H1 (cell line): ENCODE results near the gene TSPEAR. TPM values are rescaled to one million over a fixed set of nuclear protein-coding genes. Genes with fewer than 3 reads are reported as not detected.
A peak's percentile ranks its signal among the peaks of the same experiment; 100 is the strongest.

Source experiments
- CTCF ChIA-PET: fragments of 300-600 bp; sonication (Branson Sonifier 250); formaldehyde crosslinking; loops from one replicate; lab custom pipeline; 2021; ENCODE audit not compliant: partially characterized antibody; lab: Charles Lee
- POLR2A ChIA-PET: fragments of 300-600 bp; sonication (Branson Sonifier 250); formaldehyde crosslinking; loops from one replicate; lab custom pipeline; 2021; ENCODE audit warnings: inconsistent platforms; ENCODE audit not compliant: partially characterized antibody; lab: Charles Lee
- DNase-seq, 2 experiments: peaks; one replicate each; pipeline versions ENCODE4 v3.0.0 to v3.0.0-alpha.2; 2010 to 2022; ENCODE audit warnings: low spot score in 2 of 2, low read depth in 1 of 2, mixed read lengths in 1 of 2
- FAIRE-seq: peaks from 2 replicates; lab custom pipeline; 2011; peaks lifted over from hg19 to GRCh38; lab: Jason Lieb, UNC
- H2AFZ ChIP-seq: 2 replicates; pipeline ENCODE4 v1.8.1; 2012; ENCODE audit warnings: low read length, inconsistent platforms
- H2AK5ac ChIP-seq: 2 replicates; pipeline ENCODE4 v1.6.1; 2013; ENCODE audit warnings: low read depth, low read length
- H2BK120ac ChIP-seq: replicated peaks from 2 replicates; pipeline ENCODE3; 2013; ENCODE audit warnings: low read depth, low read length, inconsistent platforms
- H2BK12ac ChIP-seq: 2 replicates; pipeline ENCODE4 v1.6.1; 2013; ENCODE audit warnings: low read depth, low read length
- H2BK15ac ChIP-seq: 2 replicates; pipeline ENCODE4 v1.6.1; 2013; ENCODE audit warnings: low read length
- H2BK20ac ChIP-seq: 2 replicates; pipeline ENCODE4 v1.6.1; 2013; ENCODE audit warnings: low read length
- H2BK5ac ChIP-seq: 2 replicates; pipeline ENCODE4 v1.6.1; 2013; ENCODE audit warnings: low read depth, low read length
- H3K14ac ChIP-seq: 2 replicates; pipeline ENCODE4 v1.6.1; 2013; ENCODE audit warnings: inconsistent platforms; ENCODE audit not compliant: insufficient read length
- H3K18ac ChIP-seq: 2 replicates; pipeline ENCODE4 v1.6.1; 2013; ENCODE audit warnings: low read length; ENCODE audit errors: extremely low read depth
- H3K23ac ChIP-seq: 2 replicates; pipeline ENCODE4 v1.6.1; 2013; ENCODE audit warnings: inconsistent platforms; ENCODE audit not compliant: insufficient read length
- H3K23me2 ChIP-seq: 2 replicates; pipeline ENCODE4 v1.6.1; 2013; ENCODE audit warnings: low read depth, low read length
- H3K27ac ChIP-seq: 2 replicates; pipeline ENCODE4 v1.6.1; 2011; ENCODE audit warnings: low read depth, low read length, inconsistent platforms
- H3K27me3 ChIP-seq, 4 experiments: replicated peaks in 1 of 4; 1 replicate in 1 of 4; 2 replicates in 3 of 4; pipeline versions ENCODE4 v1.6.1 to v1.8.1; 2011 to 2013; ENCODE audit warnings: low read length in 3 of 4, mild to moderate bottlenecking in 3 of 4, inconsistent platforms in 2 of 4, mixed read lengths in 2 of 4, moderate library complexity in 1 of 4; ENCODE audit not compliant: control insufficient read depth in 3 of 4, insufficient read depth in 3 of 4; ENCODE audit errors: extremely low read depth in 1 of 4
- H3K36me3 ChIP-seq, 4 experiments: 2 replicates each; pipeline versions ENCODE4 v1.6.1 to v1.8.1; 2011 to 2013; ENCODE audit warnings: mild to moderate bottlenecking in 4 of 4, low read length in 3 of 4, moderate library complexity in 2 of 4, control low read depth in 1 of 4, inconsistent platforms in 1 of 4; ENCODE audit not compliant: insufficient read depth in 4 of 4, control insufficient read depth in 2 of 4
- H3K4ac ChIP-seq: replicated peaks from 2 replicates; pipeline ENCODE3; 2013; ENCODE audit warnings: low read length, low read depth, mixed read lengths, inconsistent platforms; ENCODE audit not compliant: insufficient read length
- H3K4me1 ChIP-seq, 4 experiments: replicated peaks in 1 of 4; 1 replicate in 1 of 4; 2 replicates in 3 of 4; pipeline versions ENCODE4 v1.6.1 to v1.8.1; 2011 to 2013; ENCODE audit warnings: low read length in 3 of 4, inconsistent platforms in 2 of 4, mixed read lengths in 1 of 4; ENCODE audit not compliant: insufficient read depth in 4 of 4, control insufficient read depth in 3 of 4
- H3K4me2 ChIP-seq, 2 experiments: 2 replicates each; pipeline versions ENCODE4 v1.6.1 to v1.8.1; 2011 to 2013; ENCODE audit warnings: low read depth in 2 of 2, low read length in 2 of 2, control low read depth in 1 of 2, inconsistent platforms in 1 of 2, mild to moderate bottlenecking in 1 of 2; ENCODE audit not compliant: insufficient read depth in 1 of 2
- H3K4me3 ChIP-seq, 4 experiments: fragments of 200-600, 300-600 bp in 1 of 4; sonication (generic), shearing (Covaris generic), sonication (Bioruptor Twin) in 1 of 4; 2 replicates each; pipeline versions ENCODE4 v1.5.1 to v1.8.1; 2011 to 2016; ENCODE audit warnings: low read length in 4 of 4, low read depth in 3 of 4, control low read depth in 2 of 4, inconsistent platforms in 2 of 4, mild to moderate bottlenecking in 2 of 4, mixed read lengths in 1 of 4, moderate library complexity in 1 of 4; ENCODE audit not compliant: insufficient read depth in 2 of 4; ENCODE audit errors: extremely low read depth in 1 of 4
- H3K56ac ChIP-seq: replicated peaks from 2 replicates; pipeline ENCODE3; 2013; ENCODE audit warnings: low read depth, mild to moderate bottlenecking, mixed read lengths, low read length, inconsistent platforms; ENCODE audit not compliant: insufficient read length
- H3K79me1 ChIP-seq: 2 replicates; pipeline ENCODE4 v1.6.1; 2013; ENCODE audit warnings: low read depth, low read length, control low read depth
- H3K79me2 ChIP-seq, 2 experiments: 2 replicates each; pipeline versions ENCODE4 v1.6.1 to v1.8.1; 2012 to 2013; ENCODE audit warnings: low read length in 2 of 2, mild to moderate bottlenecking in 2 of 2, inconsistent platforms in 1 of 2; ENCODE audit not compliant: insufficient read depth in 2 of 2, control insufficient read depth in 1 of 2
- H3K9ac ChIP-seq, 4 experiments: replicated peaks in 1 of 4; 1 replicate in 1 of 4; 2 replicates in 3 of 4; pipeline versions ENCODE4 v1.6.1 to v1.8.1; 2011 to 2013; ENCODE audit warnings: low read depth in 3 of 4, low read length in 3 of 4, control low read depth in 2 of 4, mild to moderate bottlenecking in 2 of 4, moderate library complexity in 2 of 4, inconsistent platforms in 1 of 4; ENCODE audit errors: extremely low read depth in 1 of 4
- H3K9me3 ChIP-seq, 2 experiments: 2 replicates each; pipeline versions ENCODE4 v1.6.1 to v1.8.1; 2012 to 2013; ENCODE audit warnings: mild to moderate bottlenecking in 2 of 2, moderate library complexity in 2 of 2, control low read depth in 1 of 2, inconsistent platforms in 1 of 2, low read depth in 1 of 2, low read length in 1 of 2, mixed read lengths in 1 of 2; ENCODE audit not compliant: insufficient read depth in 2 of 2
- H4K20me1 ChIP-seq, 2 experiments: replicated peaks in 1 of 2; 2 replicates each; pipeline versions ENCODE3 to v1.8.1; 2011 to 2013; ENCODE audit warnings: inconsistent platforms in 2 of 2, low read length in 2 of 2, mild to moderate bottlenecking in 1 of 2; ENCODE audit not compliant: insufficient read depth in 2 of 2, control insufficient read depth in 1 of 2
- H4K5ac ChIP-seq: 2 replicates; pipeline ENCODE4 v1.6.1; 2013; ENCODE audit warnings: low read length, low read depth, mixed read lengths, inconsistent platforms; ENCODE audit not compliant: insufficient read length
- H4K8ac ChIP-seq: 2 replicates; pipeline ENCODE4 v1.8.0; 2013; ENCODE audit warnings: mild to moderate bottlenecking, moderate library complexity, low read length, inconsistent platforms; ENCODE audit not compliant: insufficient read depth; ENCODE audit errors: extremely low read depth
- H4K91ac ChIP-seq: replicated peaks from 2 replicates; pipeline ENCODE3; 2013; ENCODE audit warnings: low read length, mixed read lengths, inconsistent platforms; ENCODE audit not compliant: insufficient read length
- ASH2L ChIP-seq: fragments of 200-600, 300-600 bp; sonication (generic); IDR thresholded peaks from one replicate; pipeline ENCODE4 v1.7.1; 2017; ENCODE audit warnings: low read length
- ATF3 ChIP-seq: IDR thresholded peaks from 2 replicates; pipeline ENCODE4 v1.6.1; 2011; ENCODE audit warnings: low read depth, mild to moderate bottlenecking, low read length; ENCODE audit not compliant: insufficient read depth
- CHD1 ChIP-seq: IDR thresholded peaks from 2 replicates; pipeline ENCODE4 v1.6.1; 2012; ENCODE audit warnings: low read depth, low read length, improper control_type of control experiment
- E2F6 ChIP-seq: IDR thresholded peaks from 2 replicates; pipeline ENCODE4 v1.6.1; 2012; ENCODE audit warnings: inconsistent platforms
- GTF2F1 ChIP-seq: IDR thresholded peaks from 2 replicates; pipeline ENCODE4 v1.6.1; 2012; ENCODE audit warnings: low read depth, low read length, improper control_type of control experiment, borderline replicate concordance
- MAX ChIP-seq: IDR thresholded peaks from 2 replicates; pipeline ENCODE4 v1.6.1; 2012; ENCODE audit warnings: inconsistent platforms
- NANOG ChIP-seq: IDR thresholded peaks from 2 replicates; pipeline ENCODE4 v1.6.1; 2011; ENCODE audit warnings: low read length, low read depth, mild to moderate bottlenecking, inconsistent platforms; ENCODE audit not compliant: insufficient read depth, poor library complexity, severe bottlenecking
- POLR2A ChIP-seq, 2 experiments: IDR thresholded peaks; 1 replicate in 1 of 2; 2 replicates in 1 of 2; pipeline ENCODE4 v1.6.1; 2011; ENCODE audit warnings: low read depth in 2 of 2, low read length in 2 of 2, mild to moderate bottlenecking in 2 of 2; ENCODE audit errors: control extremely low read depth in 1 of 2
- RFX5 ChIP-seq: IDR thresholded peaks from 2 replicates; pipeline ENCODE4 v1.6.1; 2011; ENCODE audit warnings: low read depth, low read length, improper control_type of control experiment, borderline replicate concordance
- SRF ChIP-seq: IDR thresholded peaks from 2 replicates; pipeline ENCODE4 v1.6.1; 2011; ENCODE audit warnings: mild to moderate bottlenecking, low read depth, low read length, moderate library complexity
- USF2 ChIP-seq: IDR thresholded peaks from 2 replicates; pipeline ENCODE4 v1.6.1; 2011; ENCODE audit warnings: low read length, improper control_type of control experiment
- YY1 ChIP-seq: IDR thresholded peaks from 2 replicates; pipeline ENCODE4 v1.6.1; 2011; ENCODE audit warnings: low read depth, mild to moderate bottlenecking, low read length
- WGBS, 2 experiments: shearing (Covaris generic) in 1 of 2; methylation state at CpG; one replicate each; pipeline versions ENCODE4 v1.1.6 to v1.1.7; 2013 to 2015; ENCODE audit warnings: low lambda C conversion rate in 2 of 2, mixed read lengths in 2 of 2, inconsistent platforms in 1 of 2, low coverage in 1 of 2, missing lambda C conversion rate in 1 of 2; ENCODE audit not compliant: insufficient replicate concordance in 2 of 2, insufficient coverage in 1 of 2, insufficient read length in 1 of 2; ENCODE audit errors: extremely low coverage in 1 of 2, missing lambda C conversion rate in 1 of 2; 5-methylcytosine and 5-hydroxymethylcytosine counted together
- polyA plus RNA-seq, 7 experiments: library from polyadenylated mRNA; depleted of rRNA in 3 of 7; stranded (reverse) in 5 of 7; unstranded in 2 of 7; fragments of >200 nt in 5 of 7; fragments of 200-250 nt in 2 of 7; gene quantifications; 1 replicate in 5 of 7; 2 replicates in 1 of 7; 4 replicates in 1 of 7; pipeline versions ENCODE4 v1.2.1 to v1.2.3, GENCODE V29; 2011 to 2013; ENCODE audit warnings: missing spikeins in 2 of 7, mixed read lengths in 2 of 7
- total RNA-seq: library from RNA; stranded (reverse); fragmentation: NEBNext Ultra II Directional; extraction: Animal tissue kit (Norgen Biotek cat#: 25700); gene quantifications from 2 replicates; pipeline ENCODE4 v1.2.1, GENCODE V29; 2021

TSPEAR gene
- total and polyA plus RNA-seq, 2 of the 8 experiments (the other 6 are each of a cell fraction or from before 2014, with no cell fraction given) = 0.58 to 0.89 TPM

GRCh38 chr21:44757731-44758130, 46.4 kb upstream of the TSPEAR start:
- no peak overlapping the region for H3K4me2 ChIP-seq
- ChIA-PET CTCF (interaction anchor here (0.7 to 3.1 kb wide), 8 partner anchors 9 to 160 kb away, joined by 3 to 10 read pairs (median 4); no protein-coding TSS in a partner anchor), POLR2A (interaction anchor here (0.9 to 1.1 kb wide), 2 partner anchors 11 to 43 kb away, joined by 3 to 4 read pairs; no protein-coding TSS in a partner anchor)
- no peaks in the 10 kb centered on the region for H3K79me2 ChIP-seq
- no peak overlapping the region for H3K9ac ChIP-seq
- H4K20me1 ChIP-seq = peaks cover 0 to 2% of the 10 kb centered on the region in 2 experiments
- H3K4me3 ChIP-seq = no peak overlapping the region
- H2BK15ac ChIP-seq = no peak overlapping the region
- no peak overlapping the region for H3K23ac ChIP-seq
- no peak overlapping the region for H2BK20ac ChIP-seq
- no peak overlapping the region for H4K5ac ChIP-seq
- H3K27me3 ChIP-seq = no peaks in the 10 kb centered on the region
- H4K8ac ChIP-seq = peak overlapping the region; percentile 1; the same call in 1 of the 2 replicates
- WGBS, 2 experiments = 83% methylated on average over 3 of the region's 6 CpGs; no CpG with 5 or more reads in 1 of the 2 experiments
- H4K91ac ChIP-seq = no peak overlapping the region
- no peak overlapping the region for H2BK5ac ChIP-seq
- H2BK12ac ChIP-seq = no peak overlapping the region
- H3K27ac ChIP-seq = no peak overlapping the region
- H3K79me1 ChIP-seq = no peaks in the 10 kb centered on the region
- FAIRE-seq (no peak), DNase-seq (peak in 1 of 2 experiments; percentile 36)
- no peak overlapping the region for H2AFZ ChIP-seq
- no peaks in the 10 kb centered on the region for H3K23me2 ChIP-seq
- H2AK5ac ChIP-seq = no peak overlapping the region
- H3K4me1 ChIP-seq = peaks cover 0 to 20% (median 9%) of the 10 kb centered on the region in 4 experiments; a peak in 5 of 7 replicates
- no peak overlapping the region for H2BK120ac ChIP-seq
- H3K9me3 ChIP-seq = peaks cover 0 to 6% of the 10 kb centered on the region in 2 experiments; a peak in 1 of 4 replicates
- no peak overlapping the region for H3K14ac ChIP-seq
- no peak overlapping the region for H3K18ac ChIP-seq
- no peak overlapping the region for H3K4ac ChIP-seq
- H3K36me3 ChIP-seq = no peaks in the 10 kb centered on the region
- H3K56ac ChIP-seq = no peak overlapping the region
- TF ChIP-seq GTF2F1 = no peak
- TF ChIP-seq RFX5 = no peak
- no peak for TF ChIP-seq USF2
- TF ChIP-seq POLR2A (IDR thresholded peaks at IDR 0.05; ENCODE audit: control extremely low read depth in 1 of 2, low read depth in 2 of 2, low read length in 2 of 2) = no peak
- no peak for TF ChIP-seq NANOG
- TF ChIP-seq E2F6 = no peak
- TF ChIP-seq YY1 = no peak
- TF ChIP-seq MAX = no peak
- TF ChIP-seq SRF = no peak
- no peak for TF ChIP-seq CHD1
- TF ChIP-seq ASH2L = no peak
- no peak for TF ChIP-seq ATF3
